SW 1271 (cell line): ENCODE measurements around the gene CXXC5.
"Not testable (repeated sequence)": the region's sequence is repeated elsewhere in the genome, so short reads cannot be mapped to it uniquely, and the experiment has no call there.

Experiments used
- DNase-seq, 2 experiments: peaks; one replicate each; lab custom pipeline; 2025; lab: John Stamatoyannopoulos, UW

Gene CXXC5

DNA sequence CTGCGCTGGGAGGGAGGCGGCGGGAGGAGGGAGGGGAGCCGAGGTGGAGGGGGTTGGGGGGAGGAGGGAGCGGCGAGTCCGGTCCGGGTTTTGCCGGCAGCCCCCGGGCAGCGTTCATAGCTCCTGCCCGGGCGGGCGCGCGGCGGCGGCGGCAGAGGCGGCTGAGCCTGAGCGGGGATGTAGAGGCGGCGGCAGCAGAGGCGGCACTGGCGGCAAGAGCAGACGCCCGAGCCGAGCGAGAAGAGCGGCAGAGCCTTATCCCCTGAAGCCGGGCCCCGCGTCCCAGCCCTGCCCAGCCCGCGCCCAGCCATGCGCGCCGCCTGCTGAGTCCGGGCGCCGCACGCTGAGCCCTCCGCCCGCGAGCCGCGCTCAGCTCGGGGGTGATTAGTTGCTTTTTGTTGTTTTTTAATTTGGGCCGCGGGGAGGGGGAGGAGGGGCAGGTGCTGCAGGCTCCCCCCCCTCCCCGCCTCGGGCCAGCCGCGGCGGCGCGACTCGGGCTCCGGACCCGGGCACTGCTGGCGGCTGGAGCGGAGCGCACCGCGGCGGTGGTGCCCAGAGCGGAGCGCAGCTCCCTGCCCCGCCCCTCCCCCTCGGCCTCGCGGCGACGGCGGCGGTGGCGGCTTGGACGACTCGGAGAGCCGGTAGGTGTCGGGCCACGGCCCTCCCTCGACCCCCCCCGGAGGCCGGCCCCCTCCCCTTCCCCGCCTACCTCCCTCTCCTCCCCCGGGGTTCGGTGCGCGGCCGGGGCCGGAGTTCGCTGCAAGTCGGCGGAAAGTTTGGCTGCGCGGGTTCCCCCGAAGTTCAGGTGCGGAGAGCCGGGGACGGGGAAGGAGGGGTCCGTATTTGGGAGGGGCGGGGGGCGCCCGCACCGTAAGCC lies at the start of gene CXXC5:
CXXC5 (plus strand) TSS at position 145 of the 877 bp plus-strand sequence. CDS start 32,175 bp downstream, outside the sequence.
- DNase-seq: peak; percentile 56 to 76

DNA sequence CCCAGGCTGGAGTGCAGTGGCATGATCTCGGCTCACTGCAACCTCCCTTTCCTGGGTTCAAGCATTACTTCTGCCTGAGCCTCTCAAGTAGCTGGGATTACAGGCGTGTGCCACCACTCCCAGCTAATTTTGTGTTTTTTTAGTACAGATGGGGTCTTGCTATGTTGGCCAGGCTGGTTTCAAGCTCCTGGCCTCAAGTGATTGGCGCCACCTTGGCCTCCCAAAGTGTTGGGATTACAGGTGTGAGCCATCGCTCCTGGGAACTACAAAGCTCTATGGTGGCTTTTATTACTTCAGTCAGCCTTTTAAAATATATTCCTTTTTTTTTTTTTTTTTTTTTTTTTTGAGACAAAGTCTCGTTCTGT lies 49.6 kb upstream of the CXXC5 start:
- not testable (repeated sequence) for DNase-seq

DNA sequence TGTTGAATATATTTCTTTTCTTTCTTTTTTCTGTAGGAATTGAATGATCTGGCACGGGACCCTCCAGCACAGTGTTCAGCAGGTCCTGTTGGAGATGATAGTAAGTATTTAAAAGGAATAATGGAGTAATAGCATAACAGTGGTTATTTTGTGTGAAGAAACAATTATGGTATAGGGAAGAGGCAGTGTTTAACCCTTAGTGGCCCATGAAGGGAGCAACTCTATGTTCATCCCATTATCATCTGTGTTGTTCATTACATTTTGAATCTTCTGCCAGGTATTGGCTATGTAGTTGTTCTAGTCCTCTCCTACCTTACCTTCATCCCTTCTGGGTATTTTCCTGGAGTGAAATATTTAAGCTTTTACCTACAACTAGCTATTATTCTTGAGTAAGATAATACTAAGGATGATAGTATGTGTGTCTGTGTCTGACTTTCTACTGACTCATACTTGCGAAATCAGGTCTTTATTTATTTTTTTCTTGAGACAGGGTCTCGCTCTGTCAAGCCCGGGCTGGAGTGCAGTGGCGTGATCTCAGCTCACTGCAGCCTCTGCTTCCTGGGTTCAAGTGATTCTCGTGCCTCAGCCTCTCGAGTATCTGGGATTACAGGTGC lies 47.7 kb upstream of the CXXC5 start:
- DNase-seq: no peak

DNA sequence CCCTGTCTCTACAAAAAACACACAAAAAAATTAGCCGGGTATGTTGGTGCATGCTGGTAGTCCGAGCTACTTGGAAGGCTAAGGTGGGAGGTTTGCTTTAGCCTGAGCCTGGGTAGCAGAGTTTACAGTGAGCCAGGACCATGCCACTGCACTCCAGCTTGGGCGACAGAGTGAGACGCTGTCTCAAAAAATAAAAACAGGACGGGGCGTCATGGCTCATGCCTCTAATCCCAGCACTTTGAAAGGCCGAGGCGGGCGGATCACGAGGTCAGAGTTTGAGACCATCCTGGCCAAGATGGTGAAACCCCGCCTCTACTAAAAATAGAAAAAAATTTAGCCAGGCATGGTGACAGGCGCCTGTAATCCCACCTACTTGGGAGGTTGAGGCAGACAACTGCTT lies 46.7 kb upstream of the CXXC5 start:
- DNase-seq: no peak

DNA sequence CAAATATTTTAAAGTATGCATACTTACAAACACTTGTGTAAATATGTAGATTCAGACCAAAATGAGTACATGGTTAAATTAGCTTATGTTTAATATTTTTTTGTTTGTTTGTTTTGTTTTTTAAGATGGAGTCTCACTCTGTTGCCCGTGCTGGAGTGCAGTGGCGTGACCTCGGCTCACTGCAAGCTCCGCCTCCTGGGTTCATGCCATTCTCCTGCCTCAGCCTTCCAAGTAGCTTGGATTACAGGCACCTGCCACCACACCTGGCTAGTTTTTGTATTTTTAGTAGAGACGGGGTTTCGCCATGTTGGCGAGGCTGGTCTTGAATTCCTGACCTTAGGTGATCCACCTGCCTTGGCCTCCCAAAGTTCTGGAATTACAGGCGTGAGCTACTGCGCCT lies 46.2 kb upstream of the CXXC5 start:
- DNase-seq: not testable (repeated sequence)

DNA sequence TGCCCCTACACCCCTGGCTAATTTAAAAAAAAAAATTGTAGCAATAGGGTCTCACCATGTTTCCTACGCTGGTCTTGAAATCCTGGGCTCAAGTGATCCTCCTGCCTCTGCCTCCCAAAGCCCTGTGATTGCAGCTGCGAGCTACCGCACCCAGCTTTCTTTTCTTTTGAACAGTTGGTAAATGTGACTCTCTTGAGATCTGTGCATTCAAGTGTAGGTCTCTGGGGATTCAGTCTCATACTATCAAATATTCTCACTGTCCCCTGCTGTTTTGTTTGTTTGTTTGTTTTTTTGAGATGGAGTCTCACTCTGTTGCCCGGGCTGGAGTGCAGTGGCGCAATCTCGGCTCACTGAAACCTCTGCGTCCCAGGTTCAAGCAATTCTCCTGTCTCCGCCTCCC lies 42.3 kb upstream of the CXXC5 start:
- no peak for DNase-seq

DNA sequence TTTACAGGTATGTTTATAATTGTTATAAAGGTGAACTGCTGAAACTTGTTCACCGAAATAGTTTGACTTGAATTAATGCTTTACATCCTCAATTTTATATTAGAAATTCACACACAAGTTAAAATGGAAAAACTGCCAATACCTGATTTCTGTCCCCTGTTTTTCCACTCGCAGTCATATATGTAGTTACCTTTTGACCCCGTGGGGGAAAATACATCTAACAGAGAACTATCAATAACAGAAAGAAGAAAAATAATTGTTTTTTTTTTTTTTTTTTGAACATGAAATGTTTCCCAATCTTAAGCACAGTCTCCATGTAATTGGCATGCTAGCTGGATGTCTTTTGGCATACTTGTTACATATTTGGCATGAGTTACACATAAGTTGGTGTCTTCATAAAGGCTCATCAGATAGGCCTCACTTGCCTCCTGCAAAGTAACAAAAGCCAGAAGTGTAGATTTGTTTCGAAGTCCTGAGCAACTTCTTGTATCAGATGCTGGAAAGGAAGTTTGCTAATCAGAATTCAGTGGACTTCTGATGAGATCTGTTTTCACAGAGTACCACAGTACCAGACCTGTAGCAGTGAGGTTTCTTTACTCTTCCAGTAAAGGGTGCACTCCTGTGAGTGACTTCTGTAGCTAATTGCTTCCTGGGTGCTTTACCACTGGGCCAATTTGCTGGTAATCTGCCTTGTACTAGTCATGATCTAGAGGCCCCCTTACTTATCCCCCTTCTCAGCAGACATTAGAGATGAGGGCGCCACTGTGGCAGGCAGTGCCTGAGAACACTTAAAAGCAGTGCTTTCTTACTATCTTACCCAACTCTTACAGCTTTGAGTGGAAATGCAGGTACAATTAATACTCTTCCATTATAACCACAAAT lies 36.2 kb upstream of the CXXC5 start:
- no peak for DNase-seq

DNA sequence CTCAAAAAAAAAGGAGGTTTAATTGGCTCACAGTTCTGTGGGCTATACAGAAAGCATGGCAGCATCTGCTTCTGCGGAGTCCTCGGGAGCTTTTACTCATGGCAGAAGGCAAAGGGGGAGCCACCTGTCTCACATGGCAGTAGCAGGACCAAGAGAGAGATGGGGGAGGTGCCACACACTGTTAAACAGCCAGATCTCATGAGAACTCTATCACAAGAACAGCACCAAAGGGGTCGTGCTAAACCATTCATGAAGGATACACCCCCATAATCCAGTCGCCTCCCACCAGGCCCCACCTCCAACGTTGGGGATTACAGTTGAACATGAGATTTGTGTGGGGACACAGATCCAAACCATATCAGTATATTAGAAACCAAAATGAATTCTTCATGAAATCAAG lies 28.3 kb upstream of the CXXC5 start:
- DNase-seq: no peak

DNA sequence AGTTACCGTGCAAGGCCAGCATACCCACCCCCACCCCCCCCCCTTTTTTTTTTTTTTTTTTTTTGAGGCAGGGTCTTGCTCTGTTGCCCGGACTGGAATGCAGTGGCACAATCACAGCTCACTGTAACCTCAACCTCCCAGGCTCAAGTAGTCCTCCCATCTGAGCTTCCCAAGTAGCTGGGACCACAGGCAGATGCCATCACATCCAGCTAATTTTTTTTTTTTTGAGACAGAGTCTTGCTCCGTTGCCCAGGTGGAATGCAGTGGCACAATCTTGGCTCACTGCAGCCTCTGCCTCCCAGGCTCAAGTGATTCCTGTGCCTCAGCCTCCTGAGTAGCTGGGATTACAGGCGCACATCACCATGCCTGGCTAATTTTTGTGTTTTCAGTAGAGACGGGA lies 22.8 kb upstream of the CXXC5 start:
- DNase-seq: not testable (repeated sequence)

DNA sequence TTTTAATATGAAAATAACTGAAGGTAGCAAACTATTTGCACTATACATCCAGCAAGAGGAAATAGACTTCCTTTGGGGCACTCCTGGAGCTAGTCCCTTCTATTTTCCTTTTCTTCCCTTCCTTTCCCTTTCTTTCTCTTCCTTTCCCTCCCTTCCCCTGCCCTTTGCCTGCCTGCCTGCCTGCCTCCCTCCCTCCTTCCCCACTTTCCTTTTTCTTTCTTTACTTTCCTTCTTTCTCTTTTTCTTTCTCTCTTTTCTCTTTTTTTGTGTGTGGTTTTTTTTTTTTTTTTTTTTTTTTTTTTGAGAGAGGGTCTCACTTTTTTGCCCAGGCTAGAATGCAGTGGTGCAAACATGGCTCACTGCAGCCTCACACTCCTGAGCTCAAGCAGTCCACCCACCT lies 17.3 kb upstream of the CXXC5 start:
- DNase-seq: no peak

DNA sequence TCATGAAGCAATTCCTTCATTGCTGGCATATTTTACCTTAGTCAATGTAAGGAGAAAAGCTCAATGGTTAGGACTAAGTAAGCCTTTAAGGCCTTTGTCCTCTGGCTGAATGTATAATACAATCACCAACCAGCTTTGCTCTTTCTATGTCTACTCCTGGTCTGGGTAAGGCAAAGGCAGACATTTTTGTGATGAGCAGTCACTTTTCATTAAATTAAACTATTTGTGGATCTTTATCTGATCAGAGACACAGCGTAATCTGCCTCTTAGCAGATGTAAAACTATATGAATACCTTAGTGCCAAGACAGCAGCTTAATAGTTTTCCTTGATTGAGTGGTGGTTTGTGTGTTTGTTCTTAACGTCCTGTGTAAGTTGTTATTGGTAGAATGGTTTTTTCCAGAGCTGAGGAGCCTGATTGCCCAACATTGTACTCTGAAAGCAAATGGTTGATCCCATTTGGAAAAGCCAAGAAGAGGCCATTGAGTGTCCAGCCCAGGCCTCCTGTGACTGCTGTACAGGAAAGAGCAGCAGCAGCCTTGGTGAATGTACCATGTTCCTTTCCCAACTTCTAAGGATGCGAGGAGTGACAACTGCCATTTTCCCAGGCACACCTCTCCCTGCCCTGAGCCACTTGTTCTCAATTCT lies 16.5 kb upstream of the CXXC5 start:
- no peak for DNase-seq

DNA sequence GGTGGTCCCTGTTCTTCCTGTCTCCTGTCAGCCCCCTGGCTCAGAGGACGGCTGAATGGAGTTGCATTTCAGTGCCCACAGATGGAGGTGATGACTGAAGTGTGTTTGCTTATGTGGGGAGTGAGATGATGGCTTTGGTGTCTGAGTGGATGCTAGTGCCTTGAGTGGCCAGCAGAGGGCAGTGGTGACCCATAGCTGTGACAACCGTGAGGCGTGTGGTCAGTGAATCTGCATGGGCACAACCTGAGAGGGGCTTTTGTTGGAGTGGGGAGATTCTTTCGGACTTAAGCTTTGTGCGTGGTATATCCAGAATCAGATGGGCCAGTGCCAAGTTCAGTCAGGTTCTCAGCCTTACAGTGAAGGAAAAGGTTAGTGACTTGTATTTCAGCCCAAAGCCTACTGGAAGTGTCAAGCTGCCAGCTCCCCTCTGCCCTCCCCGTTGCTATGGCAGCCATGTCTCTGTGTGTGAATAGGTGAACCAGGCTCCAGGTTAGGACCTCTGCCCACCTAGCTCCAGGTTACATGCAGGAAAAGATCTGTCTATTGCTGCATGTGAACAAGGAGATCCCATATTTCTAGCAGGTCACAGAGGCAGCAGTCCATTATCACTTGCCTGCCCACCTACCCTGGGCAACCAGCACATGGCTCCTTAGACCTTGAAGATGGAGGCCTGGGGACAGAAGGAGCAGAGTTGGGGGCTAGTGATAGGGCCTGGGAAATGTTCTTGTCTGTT lies 14.7 kb upstream of the CXXC5 start:
- peak in 1 of 2 experiments; percentile 81 for DNase-seq

DNA sequence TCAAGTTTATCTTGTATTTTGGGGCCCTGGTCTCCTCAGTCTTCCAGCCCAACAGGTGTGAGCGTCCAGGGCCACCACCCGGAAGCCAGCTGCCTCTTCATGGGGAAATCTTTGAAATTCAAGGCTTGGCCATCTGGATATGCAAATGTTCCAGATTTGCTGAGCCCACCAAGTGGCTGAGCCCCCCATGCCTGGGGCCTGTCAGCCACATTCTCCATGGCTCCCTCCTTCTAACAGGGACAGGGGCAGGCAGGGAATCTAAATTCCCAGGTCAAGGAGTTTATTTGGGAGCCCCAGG lies 14.2 kb upstream of the CXXC5 start:
- no peak for DNase-seq

DNA sequence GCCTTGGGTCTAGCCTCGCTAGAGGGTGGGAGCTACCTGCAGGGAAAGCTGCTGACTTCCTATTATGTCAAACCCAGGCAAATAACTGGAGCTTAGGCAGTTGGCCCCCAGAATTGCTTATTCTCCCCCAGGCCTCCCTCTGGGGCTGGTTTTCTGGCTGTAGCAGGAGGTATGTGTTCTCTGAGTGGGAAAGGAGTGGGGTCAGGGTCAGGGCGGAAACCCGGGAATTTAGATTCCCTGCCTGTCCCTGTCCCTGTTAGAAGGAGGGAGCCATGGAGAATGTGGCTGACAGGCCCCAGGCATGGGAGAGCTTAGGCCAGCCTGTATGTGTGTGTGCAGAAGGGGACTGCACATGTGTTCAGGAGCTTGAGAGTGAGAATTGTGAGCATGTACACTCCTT lies 13.6 kb upstream of the CXXC5 start:
- no peak for DNase-seq

DNA sequence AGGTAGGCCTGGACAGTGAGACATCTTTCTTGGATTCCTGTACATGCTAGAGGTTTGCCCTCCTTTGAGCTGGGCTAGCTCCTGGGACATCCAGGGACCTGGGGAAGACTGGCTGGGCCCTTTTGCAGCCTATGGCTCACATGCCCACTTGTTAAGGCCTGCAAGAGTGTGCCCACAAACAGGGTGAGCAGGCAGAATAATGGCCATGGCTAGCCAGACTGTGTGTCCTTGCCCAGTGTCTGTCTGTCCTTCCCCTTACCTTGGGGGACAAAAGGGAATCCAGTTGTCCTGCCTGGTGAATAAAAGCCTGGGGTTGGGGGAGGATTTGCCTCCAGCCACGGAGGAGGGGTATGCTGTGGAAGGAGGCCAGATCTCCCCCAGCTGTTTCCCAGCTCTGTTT lies 13.0 kb upstream of the CXXC5 start:
- no peak for DNase-seq

DNA sequence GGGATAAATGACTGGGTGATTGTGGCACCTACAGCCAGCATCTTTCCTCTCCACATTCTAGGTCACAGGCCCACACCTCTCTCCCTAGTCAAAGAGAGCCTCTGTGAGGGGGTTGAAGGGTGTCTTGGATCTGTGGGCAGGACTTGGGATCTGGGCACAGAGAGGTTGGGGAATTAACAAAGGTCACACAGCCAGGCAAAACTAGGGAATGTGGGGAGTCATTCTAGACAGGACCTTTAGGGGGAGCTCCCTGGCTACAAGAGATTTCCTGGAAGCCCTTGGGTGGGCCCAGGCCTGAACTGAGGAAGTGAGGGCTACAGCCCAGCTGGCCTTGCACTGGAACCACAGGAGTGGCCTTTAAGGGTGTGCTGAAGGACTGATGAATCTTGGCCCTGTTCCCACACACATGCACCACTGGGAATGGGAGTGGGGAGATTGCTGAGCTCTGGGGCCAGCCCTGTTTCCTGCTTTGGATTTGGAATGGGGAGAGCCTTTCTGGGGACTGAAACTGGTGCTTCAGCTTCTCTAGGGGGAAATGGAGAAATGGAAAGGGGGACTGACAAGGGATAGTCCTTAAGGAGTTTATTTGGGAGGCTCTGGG lies 12.4 kb upstream of the CXXC5 start:
- DNase-seq: peak; percentile 59 to 60

DNA sequence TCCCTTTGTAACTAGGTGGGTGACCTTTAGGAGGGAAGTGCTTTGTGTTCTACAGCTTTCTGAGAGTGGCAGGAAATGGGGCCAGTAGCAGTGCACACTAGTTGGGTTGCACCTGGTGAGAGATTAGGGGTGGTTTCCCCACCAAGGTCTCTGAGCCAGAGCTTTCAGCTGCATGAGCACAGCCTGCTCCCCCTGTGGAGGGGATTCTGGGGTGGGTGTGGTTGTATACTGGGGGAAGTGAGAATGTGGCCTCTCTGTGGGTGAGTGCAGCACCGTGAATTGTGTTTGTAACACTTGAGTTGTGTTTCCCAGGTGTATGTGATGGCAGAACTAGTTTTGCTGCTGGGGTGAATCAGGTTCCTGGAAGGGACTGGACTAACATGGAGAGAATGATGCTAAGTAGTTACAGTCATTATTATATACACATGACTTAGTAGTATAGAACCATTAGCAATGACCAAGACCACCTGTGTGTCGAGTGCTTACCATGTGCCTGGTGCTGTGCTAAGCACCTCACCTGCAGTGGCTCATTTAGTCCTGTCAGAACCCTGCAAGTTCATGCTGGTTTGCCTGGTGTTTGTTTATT lies 11.8 kb upstream of the CXXC5 start:
- DNase-seq: no peak

DNA sequence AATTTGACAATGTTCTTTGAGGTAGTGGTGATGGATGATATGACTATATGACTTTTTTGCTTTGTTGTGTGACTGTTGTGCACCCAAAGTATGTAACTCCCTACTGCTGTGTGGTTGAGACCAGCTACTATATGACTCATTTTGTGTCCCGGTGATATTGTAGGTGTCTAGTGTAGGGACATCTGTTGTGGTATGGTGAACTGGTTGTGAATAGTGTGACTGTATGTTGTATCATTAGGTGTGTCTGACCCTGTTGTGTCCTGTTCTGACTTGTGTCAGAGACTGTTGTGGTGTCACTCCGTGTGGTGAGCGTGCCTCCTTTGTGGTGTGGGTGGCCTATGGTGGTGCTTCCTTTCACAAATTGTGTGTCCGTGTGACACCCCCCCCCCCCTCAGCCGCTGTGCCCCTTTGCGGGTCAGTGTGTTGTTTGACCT lies 11.2 kb upstream of the CXXC5 start:
- no peak for DNase-seq

DNA sequence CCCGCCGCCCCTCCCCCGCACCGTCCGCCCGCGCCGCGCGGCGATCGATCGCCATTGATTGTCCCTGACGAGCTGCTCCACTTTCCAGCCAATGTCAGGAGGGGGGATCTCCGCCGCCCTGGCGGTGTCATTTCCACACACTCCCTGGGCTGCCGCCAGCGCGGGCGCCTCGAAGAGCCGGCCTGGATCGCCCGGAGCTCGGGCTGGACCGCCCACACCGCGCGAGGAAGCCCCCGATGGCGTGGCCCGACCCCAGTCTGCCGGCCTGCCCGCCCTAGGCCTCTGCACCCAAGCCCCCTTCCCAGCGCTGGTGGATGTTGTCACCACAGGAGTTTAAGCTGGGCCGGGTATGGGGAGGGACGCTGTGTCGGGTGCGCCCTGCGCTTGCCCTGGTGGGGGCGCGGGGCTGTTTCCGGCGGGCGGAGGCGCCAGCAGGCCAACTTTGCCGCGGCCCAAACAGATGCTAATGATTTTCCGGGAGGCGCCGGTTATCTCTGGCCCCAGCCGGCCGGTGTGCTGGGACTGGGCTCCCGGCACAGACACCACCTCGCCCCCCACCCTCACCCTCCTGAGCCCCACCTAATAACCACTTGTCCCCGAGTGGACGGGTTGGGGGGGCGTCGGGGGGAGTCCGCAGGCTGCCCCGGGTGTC lies 10.6 kb upstream of the CXXC5 start:
- no peak for DNase-seq

DNA sequence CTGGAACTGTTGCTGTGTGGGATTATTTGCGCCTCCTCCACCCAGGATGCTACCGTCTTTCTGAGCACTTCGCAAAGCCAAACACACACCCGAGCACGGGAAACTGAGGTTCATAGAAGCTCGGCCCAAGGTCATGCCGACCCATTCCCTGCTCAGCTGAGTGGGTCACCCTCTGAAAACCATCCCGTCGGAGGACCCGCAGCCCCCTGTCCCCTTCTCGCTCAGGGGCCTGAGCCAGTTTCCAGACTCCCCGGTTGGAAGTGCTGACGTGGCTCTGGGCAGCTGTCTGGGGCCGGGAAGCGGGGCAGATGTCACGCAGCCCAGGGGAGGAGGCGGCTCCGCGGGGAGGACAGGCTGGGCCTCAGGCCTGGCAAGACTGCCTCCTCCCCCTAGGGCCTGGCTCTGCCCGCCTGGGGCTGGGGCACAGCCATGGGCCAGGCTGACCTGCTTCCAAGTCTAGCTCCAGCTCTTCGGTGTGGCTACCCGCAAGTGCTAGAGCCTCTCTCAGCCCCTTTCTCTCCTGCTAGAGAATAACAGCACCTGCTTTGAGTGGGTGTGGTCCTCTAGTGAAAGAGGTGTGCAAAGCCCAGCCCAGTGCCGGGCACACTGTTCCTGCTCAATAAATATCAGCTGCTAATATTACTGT lies 9.9 kb upstream of the CXXC5 start:
- no peak for DNase-seq
